GM19467 (cell line): ENCODE results near the gene ELFN1.

ENCODE experiments used
- ATAC-seq: cut with Tn5 transposase; IDR thresholded peaks from one replicate; pipeline ENCODE4 v1.9.1; 2021; ENCODE audit warnings: mild to moderate bottlenecking, moderate library complexity; ENCODE audit not compliant: unreplicated experiment

ELFN1 gene

GRCh38 chr7:1669954-1670893 lies at the start of gene ELFN1:
Gene ELFN1 (plus strand): TSS chr7:1670277. CDS start chr7:1744597, 74,320 bp downstream.
- no peak for ATAC-seq

- ATAC-seq, result no peak
Measured at GRCh38 chr7:1620835-1621234, 49.2 kb upstream of the ELFN1 start.

GRCh38 chr7:1621718-1622117 lies 48.4 kb upstream of the ELFN1 start:
- no peak for ATAC-seq

- no peak for ATAC-seq
Measured at GRCh38 chr7:1622441-1622840, 47.6 kb upstream of the ELFN1 start.

- ATAC-seq, result no peak
Measured at GRCh38 chr7:1623810-1624209, 46.3 kb upstream of the ELFN1 start.

- no peak for ATAC-seq
Measured at GRCh38 chr7:1624999-1625927, 44.8 kb upstream of the ELFN1 start.

- ATAC-seq, result no peak
Measured at GRCh38 chr7:1626769-1627168, 43.3 kb upstream of the ELFN1 start.

GRCh38 chr7:1630700-1631336 lies 39.3 kb upstream of the ELFN1 start:
- ATAC-seq, result no peak

- no peak for ATAC-seq
Measured at GRCh38 chr7:1631678-1632077, 38.4 kb upstream of the ELFN1 start.

GRCh38 chr7:1632506-1632905 lies 37.6 kb upstream of the ELFN1 start:
- ATAC-seq, result no peak

GRCh38 chr7:1632916-1633785 lies 36.9 kb upstream of the ELFN1 start:
- ATAC-seq, result no peak

GRCh38 chr7:1635401-1635800 lies 34.7 kb upstream of the ELFN1 start:
- no peak for ATAC-seq

- ATAC-seq, result no peak
Measured at GRCh38 chr7:1637155-1637554, 32.9 kb upstream of the ELFN1 start.

- ATAC-seq, result no peak
Measured at GRCh38 chr7:1638215-1638661, 31.8 kb upstream of the ELFN1 start.

- ATAC-seq, result no peak
Measured at GRCh38 chr7:1639071-1639470, 31.0 kb upstream of the ELFN1 start.

GRCh38 chr7:1639532-1640175 lies 30.4 kb upstream of the ELFN1 start:
- ATAC-seq, result no peak

- no peak for ATAC-seq
Measured at GRCh38 chr7:1640376-1641172, 29.5 kb upstream of the ELFN1 start.

- ATAC-seq, result no peak
Measured at GRCh38 chr7:1641173-1641572, 28.9 kb upstream of the ELFN1 start.
